Thyroid gland (tissue), 4 donors: ENCODE measurements around the gene FNDC7.

Experiments
- POLR2A ChIP-seq, 2 donors: fragments of 450-650 bp; IDR thresholded peaks; one replicate each; pipeline ENCODE4 v1.6.1; 2017; ENCODE audit warnings: antibody characterized with exemption in 2 of 2, mild to moderate bottlenecking in 2 of 2, moderate library complexity in 1 of 2
- TF ChIP-seq, protein P1 (sequence below), 6 experiments: fragments of 200-600 bp in 3 of 6; fragments of 450-650 bp in 3 of 6; sonication (generic) in 3 of 6; IDR thresholded peaks; one replicate each; pipeline ENCODE4 v1.5.1; 2016 to 2019; ENCODE audit warnings: antibody characterized with exemption in 6 of 6, mild to moderate bottlenecking in 2 of 6, inconsistent platforms in 1 of 6, moderate library complexity in 1 of 6

GRCh38 chr1:108715932-108716331 lies 3.2 kb downstream of the FNDC7 start:
- TF ChIP-seq, protein P1, sequence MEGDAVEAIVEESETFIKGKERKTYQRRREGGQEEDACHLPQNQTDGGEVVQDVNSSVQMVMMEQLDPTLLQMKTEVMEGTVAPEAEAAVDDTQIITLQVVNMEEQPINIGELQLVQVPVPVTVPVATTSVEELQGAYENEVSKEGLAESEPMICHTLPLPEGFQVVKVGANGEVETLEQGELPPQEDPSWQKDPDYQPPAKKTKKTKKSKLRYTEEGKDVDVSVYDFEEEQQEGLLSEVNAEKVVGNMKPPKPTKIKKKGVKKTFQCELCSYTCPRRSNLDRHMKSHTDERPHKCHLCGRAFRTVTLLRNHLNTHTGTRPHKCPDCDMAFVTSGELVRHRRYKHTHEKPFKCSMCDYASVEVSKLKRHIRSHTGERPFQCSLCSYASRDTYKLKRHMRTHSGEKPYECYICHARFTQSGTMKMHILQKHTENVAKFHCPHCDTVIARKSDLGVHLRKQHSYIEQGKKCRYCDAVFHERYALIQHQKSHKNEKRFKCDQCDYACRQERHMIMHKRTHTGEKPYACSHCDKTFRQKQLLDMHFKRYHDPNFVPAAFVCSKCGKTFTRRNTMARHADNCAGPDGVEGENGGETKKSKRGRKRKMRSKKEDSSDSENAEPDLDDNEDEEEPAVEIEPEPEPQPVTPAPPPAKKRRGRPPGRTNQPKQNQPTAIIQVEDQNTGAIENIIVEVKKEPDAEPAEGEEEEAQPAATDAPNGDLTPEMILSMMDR (IDR thresholded peaks at IDR 0.05): no peak
- no peak for TF ChIP-seq POLR2A (IDR thresholded peaks at IDR 0.05)
